ENCODE results near the gene SCLY. TPM values are rescaled to one million over a fixed set of nuclear protein-coding genes. Genes with fewer than 3 reads are reported as not detected.

Gene SCLY, protein sequence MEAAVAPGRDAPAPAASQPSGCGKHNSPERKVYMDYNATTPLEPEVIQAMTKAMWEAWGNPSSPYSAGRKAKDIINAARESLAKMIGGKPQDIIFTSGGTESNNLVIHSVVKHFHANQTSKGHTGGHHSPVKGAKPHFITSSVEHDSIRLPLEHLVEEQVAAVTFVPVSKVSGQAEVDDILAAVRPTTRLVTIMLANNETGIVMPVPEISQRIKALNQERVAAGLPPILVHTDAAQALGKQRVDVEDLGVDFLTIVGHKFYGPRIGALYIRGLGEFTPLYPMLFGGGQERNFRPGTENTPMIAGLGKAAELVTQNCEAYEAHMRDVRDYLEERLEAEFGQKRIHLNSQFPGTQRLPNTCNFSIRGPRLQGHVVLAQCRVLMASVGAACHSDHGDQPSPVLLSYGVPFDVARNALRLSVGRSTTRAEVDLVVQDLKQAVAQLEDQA
- total RNA-seq = 10 to 100 TPM; 23.4 to 25.3 TPM

DNA sequence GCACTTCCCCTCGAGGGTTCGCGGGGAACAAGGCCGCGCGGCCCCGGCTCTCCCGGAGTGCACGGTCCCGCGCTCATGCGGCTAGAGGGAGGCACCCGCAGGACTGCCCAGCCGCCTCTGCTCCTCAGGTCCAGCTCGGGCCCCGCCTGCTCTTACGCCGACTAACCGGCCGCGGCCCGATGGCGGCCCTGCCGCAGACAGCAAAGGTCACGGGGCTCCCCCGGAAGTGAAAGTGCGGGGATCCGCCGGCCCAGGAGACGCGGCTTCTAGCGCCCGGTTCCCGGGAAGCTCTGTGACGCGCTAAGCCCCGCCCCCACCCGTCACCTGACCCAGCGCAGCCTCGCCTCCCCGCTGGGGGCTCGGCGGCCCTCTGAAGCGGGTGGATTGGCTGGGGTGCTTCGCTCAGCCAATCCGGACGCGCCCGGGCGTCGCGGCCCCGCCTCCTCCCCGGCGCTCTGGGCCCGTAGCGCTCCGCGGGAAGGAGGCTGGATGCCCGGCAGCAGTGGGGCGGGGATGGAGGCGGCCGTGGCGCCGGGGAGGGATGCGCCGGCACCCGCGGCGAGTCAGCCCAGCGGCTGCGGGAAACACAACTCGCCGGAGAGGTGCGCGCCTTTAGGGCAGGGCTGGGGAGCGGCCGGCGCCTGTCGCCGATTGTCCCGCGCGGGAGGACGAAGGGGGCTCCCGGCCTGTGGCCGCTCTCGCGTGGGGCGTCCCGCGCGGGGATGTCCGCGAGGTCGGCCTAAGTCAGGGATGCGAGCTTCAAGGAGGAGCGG, at the start of gene SCLY:
Gene SCLY, plus strand, starts transcription at position 460 of the 773 bp plus-strand sequence. Its CDS starts 54 bp downstream, at position 514.

GRCh38 chr2:238100049-238100820, 39.4 kb downstream of the SCLY start, which contains the start of gene ESPNL:
ESPNL (plus strand) TSS chr2:238100340; CDS start chr2:238100420, 80 bp downstream.

DNA sequence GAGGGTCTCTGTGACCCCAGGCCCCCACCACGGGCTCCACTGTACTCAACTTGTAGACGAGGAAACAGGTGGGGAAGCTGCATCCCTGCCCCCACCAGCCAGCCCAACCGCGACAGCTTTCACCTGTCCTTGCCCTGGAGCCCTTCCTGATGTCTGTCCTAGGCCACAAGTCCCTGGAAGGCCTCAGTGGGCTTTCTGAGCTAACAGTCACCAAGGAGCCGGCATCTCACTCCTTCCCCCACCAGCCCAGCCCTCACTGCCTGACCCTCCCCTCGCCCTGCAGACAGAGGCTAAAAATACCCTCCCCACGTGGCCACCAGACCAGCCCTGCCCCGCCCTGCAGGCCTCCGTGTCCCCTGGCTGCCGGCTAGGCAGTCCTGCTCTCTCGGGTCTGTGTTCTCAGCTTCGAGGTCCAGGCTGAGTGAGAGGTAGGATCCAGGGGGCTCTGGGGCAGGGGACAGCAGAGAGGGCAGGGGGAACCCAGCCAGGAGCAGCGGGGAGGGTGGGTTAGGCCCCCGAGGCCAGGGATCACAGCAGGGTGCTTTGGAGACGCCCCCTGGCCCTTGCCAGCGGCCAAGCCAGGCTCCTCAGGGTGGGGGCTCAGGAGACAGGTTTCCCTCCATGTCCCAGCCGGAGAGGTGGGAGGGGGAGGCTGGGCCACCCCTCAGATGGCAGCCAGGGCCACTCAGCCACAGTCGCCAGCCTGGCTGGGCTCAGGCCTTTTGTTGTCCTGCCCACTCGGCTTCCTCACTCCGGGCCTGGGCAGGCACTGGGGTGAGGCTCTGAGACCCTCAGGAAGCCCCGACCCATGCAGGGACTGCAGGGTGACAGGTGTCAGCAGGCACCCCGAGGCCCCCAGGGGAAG, 77.8 kb downstream of the SCLY start, which contains the start of gene KLHL30:
Gene KLHL30, plus strand, starts transcription at position 338 of the 865 bp plus-strand sequence. CDS start 2,087 bp downstream, outside the sequence.

Other genes starting within 250 kb of the SCLY start
- gene RAMP1, start 201.4 kb upstream of the SCLY start, total RNA-seq = 10 to 100 TPM; 15.9 to 17.4 TPM
- gene UBE2F, start 94.0 kb upstream of the SCLY start, total RNA-seq = 10 to 100 TPM; 93.4 to 94.1 TPM
- under 1 TPM; 0.05 to 0.10 TPM for gene ESPNL, start 39.3 kb downstream of the SCLY start, total RNA-seq
- gene KLHL30, start 77.7 kb downstream of the SCLY start, total RNA-seq = not detected
- gene ERFE, start 98.0 kb downstream of the SCLY start, total RNA-seq = under 1 TPM; 0.10 to 0.29 TPM
- gene ILKAP, start 142.7 kb downstream of the SCLY start, total RNA-seq = 10 to 100 TPM; 55.5 to 57.0 TPM
- 1 to 10 TPM; 5.7 to 6.8 TPM for gene HES6, start 179.0 kb downstream of the SCLY start, total RNA-seq
- 10 to 100 TPM; 14.1 TPM for gene PER2, start 227.6 kb downstream of the SCLY start, total RNA-seq